Stimulated activated CD4-positive, alpha-beta T cell treated with anti-CD3 and anti-CD28 coated beads, Interleukin-15, amount 100 ng/mL, for 1 hour (primary cell): ENCODE measurements around the gene FHL2.

Experiments used
- DNase-seq, 2 donors: peaks; one replicate each; pipeline ENCODE4 v3.0.0-alpha.2; 2020; ENCODE audit warnings: low read depth in 1 of 2, low spot score in 1 of 2

The FHL2 gene

DNA sequence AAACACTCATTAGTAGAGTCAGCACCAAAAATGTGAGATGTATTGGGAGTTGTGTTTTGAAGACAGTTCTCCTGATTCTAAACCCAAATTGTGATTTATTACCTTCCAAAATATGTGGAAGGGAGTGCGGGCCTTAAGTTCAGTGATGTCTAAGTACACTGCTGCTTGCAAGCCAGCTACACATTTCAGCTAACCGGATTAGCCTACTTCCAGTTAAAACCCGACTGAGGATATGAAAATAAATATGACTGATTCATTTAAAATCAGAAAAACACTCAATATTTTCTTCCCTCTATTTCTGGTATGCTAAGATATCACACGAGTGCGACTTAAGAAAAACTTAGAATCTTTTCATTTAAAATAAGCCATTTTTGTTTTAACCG lies 907 bp downstream of the FHL2 start:
- DNase-seq, result no peak

GRCh38 chr2:105397025-105397722 lies 1.7 kb downstream of the FHL2 start:
- DNase-seq, result no peak

DNA sequence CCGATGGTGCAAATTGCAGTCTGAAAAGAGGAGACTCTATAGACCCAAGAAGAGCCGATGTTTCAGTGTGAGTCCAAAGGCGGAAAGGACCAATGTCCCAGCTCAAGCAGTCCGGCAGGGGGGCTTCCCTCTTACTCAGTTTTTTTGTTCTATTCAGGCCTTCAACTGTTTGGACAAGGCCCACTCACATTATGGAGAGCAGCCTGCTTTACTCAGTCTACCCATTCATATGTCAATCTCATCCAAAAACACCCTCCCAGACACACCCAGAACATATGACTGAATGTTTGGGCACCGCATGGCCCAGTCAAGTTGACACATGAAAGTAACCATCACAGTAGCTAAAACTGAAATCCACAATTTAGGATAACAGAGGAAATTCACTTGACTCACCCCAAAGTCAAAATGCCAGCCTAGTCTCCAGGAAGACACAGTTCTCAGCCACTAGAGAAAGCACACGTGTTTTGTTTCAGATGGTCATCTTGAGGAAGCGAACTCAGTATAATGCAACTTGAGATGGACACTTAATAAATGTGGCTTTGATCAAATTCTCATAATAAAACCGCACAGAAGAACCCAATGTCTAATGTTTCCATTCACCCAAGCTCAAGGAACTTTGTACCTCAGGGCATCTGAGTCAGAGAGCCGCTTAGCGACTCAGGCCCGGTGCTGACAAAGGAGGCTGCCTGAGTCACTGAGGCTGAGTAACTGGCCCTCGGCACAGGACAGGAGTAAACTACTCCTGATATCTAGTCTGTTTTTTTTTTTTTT lies 2.4 kb downstream of the FHL2 start:
- peak in 1 of 2 donors; percentile 22 for DNase-seq

DNA sequence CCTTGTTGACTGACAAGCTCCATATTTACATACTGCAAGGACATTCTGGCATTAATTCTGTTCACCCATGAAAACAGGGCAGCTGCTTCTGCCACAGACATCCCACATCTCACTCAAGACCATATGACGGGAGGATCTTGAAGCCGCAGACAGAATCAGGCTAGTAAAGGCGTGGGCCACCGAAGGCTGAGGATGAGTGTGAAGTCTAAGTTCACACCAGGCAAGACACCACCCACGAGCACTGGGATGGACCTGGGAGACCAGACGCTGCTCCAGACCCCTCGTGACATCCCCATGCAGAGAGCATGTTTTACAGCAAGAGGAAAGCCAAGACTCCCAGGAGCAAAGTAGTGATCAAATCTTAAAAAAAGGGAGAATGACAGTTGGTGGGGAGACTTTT lies 3.2 kb downstream of the FHL2 start:
- DNase-seq, result no peak

GRCh38 chr2:105394951-105395611 lies 3.8 kb downstream of the FHL2 start:
- no peak for DNase-seq

- DNase-seq, result no peak
Measured at GRCh38 chr2:105393373-105394055, 5.3 kb downstream of the FHL2 start.

DNA sequence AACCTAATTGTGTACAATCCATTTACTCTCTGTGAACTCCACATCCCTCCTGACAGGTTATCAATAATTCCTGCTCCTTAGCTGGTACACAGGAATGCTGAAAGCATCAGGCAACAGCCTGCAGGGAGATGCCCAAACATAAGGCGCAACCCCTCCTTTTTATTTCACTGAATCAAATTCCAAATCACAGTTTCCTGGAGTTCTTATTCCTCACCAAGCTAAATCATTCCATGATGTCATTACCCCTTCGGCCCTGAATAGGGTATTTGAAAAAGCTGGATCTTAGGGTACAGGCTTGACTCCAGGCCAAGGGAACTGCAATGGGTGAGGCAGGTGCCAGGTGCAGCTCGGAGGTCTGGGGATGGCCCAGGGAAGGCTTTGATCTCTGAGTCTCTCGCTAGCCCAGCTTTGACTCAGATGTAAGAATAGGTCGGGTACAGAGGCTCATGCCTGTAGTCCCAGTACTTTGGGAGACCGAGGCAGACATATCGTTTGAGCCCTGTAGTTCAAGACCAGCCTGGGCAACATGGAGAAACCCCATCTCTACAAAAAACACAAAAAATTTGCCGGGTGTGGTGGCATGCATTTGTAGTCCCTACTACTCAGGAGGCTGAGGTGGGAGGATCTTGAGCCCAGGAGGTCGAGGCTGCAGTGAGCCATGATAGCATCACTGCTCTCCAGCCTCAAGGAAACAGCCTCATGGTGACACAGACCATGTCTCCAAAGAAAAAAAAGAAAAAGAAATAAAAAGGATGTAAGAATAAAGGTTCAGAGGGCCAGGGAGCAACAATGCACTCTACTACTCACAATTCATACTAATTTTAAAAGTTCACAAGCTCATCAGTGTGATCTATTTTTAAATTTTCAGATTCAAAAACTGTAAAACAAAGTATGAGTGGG lies 6.8 kb downstream of the FHL2 start:
- no peak for DNase-seq

GRCh38 chr2:105391058-105391627 lies 7.7 kb downstream of the FHL2 start:
- DNase-seq, result no peak

DNA sequence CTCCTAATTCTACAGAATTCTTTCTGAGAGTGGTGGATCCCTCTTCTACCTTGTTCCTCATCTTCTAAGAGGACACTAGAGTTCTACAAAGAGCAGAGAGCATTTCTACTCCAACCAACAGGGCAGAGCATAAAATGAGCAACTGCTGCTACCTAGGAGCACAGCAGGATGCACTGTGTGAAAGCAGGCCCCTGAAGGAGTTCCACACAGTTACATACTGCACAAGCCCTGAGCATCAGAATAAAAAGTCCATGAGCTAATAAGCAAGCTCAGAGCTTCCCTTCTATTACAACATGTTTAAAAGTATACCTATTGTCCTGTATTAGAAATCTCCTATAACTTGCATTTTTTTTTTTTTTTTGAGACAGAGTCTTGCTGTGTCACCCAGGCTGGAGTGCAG lies 8.4 kb downstream of the FHL2 start:
- no peak for DNase-seq

- no peak for DNase-seq
Measured at GRCh38 chr2:105388971-105389381, 9.9 kb downstream of the FHL2 start.

- DNase-seq, result no peak
Measured at GRCh38 chr2:105387225-105387624, 11.6 kb downstream of the FHL2 start.

- no peak for DNase-seq
Measured at GRCh38 chr2:105385731-105386540, 12.9 kb downstream of the FHL2 start.

GRCh38 chr2:105384861-105385260 lies 14.0 kb downstream of the FHL2 start:
- no peak for DNase-seq

GRCh38 chr2:105384216-105384615 lies 14.6 kb downstream of the FHL2 start:
- DNase-seq, result no peak

- no peak for DNase-seq
Measured at GRCh38 chr2:105383432-105384166, 15.3 kb downstream of the FHL2 start.

DNA sequence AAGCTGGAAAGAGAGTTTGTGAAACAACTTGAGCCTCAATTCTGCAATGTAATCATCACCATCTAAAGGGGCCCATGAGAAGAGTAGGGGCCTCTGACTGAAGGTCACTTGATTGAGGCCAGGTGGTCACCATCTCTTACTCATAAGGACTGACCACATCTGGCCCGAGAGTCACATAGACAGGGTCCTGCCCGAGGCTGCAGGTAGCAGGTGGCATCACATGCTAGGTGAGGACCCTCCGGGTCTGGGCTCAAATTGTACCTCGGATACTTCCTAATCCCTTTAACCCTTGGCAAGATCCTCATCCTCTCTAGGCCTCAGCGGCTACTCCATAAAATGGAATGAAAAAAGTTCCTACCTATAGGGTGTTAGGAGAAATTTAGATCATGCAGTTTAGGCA lies 16.7 kb downstream of the FHL2 start:
- DNase-seq, result no peak

DNA sequence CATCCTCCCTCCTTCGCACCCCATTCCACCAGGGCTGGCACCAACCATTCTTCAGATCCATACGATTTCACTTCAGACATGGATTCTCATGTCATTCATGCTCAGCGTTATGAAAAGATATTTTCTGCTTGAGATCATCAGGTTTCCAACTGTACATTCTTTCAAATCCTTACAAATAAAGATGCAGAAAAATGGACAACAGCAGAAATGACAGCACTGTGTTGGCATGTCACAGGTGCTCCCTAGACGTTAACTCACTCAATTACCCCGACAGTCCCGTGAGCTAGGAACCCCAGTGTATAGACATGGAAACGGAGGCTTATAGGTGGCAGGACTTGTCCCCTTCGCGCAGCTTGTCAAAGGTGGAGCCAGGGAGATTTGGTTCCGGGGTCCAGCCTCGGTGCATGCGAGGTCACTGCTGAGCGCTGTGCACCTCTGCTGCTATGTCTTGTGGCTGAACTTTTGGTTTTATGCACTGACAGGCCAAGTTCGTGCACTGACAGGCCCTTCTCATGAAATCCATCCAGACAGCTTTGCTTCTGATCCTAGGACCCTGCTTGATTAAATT lies 17.7 kb downstream of the FHL2 start:
- no peak for DNase-seq

- no peak for DNase-seq
Measured at GRCh38 chr2:105380432-105381100, 18.3 kb downstream of the FHL2 start.
